ENCODE data around the gene GREM1. TPM values are rescaled to one million over a fixed set of nuclear protein-coding genes. Genes with fewer than 3 reads are reported as not detected.
A peak's percentile ranks its signal among the peaks of the same experiment; 100 is the strongest.

GREM1 gene
- total and polyA plus RNA-seq, 2 experiments from 2014 or later, result 0.27 to 1.0 TPM

DNA sequence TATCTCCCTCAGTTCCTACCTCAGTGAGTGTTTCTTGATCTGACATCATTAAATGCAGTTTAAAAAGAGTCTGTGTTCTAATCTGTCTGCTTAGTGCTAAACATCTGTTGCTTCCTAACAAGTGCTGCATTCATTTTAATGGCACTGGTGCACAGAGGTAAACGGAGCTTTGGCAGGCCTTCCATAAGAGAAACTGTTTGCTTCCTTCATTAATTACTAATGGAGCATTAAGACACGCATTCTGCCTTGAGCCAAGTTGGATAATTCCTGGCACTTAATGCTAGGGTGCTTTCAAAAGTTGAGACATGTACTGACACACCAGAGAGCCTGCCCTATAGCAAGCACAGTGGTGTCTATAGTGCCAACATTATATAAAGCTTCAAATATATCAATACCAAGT is 41.6 kb upstream of the GREM1 start (continued):
- TF ChIP-seq REST (IDR thresholded peaks at IDR 0.05; ENCODE audit: unreplicated experiment), result no peak
- TF ChIP-seq EZH2phosphoT487 (IDR thresholded peaks at IDR 0.05; ENCODE audit: unreplicated experiment), result no peak
- no peak for TF ChIP-seq JUNB (IDR thresholded peaks at IDR 0.05; ENCODE audit: unreplicated experiment)
- TF ChIP-seq NANOG (IDR thresholded peaks at IDR 0.05; ENCODE audit: borderline replicate concordance), result no peak
- TF ChIP-seq STAT1 (IDR thresholded peaks at IDR 0.05; ENCODE audit: unreplicated experiment), result no peak
- TF ChIP-seq, protein P1, sequence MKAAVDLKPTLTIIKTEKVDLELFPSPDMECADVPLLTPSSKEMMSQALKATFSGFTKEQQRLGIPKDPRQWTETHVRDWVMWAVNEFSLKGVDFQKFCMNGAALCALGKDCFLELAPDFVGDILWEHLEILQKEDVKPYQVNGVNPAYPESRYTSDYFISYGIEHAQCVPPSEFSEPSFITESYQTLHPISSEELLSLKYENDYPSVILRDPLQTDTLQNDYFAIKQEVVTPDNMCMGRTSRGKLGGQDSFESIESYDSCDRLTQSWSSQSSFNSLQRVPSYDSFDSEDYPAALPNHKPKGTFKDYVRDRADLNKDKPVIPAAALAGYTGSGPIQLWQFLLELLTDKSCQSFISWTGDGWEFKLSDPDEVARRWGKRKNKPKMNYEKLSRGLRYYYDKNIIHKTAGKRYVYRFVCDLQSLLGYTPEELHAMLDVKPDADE (IDR thresholded peaks at IDR 0.05), result no peak
- TF ChIP-seq ZNF114 (CRISPR knock-in tag; IDR thresholded peaks at IDR 0.05), result no peak

GRCh38 chr15:32677238-32677750 is 40.5 kb upstream of the GREM1 start:
- no peak for DNase-seq (ENCODE audit: low spot score)
- Histone ChIP-seq H3K9me2 (ENCODE audit: insufficient read depth) (no peaks in the 10 kb centered on the region), H3K36me3 (ENCODE audit: insufficient read depth) (no peaks in the 10 kb centered on the region), H3K4me1 (ENCODE audit: insufficient read depth) (peaks cover 12% of the 10 kb centered on the region), H3K79me2 (replicated peaks; ENCODE audit: insufficient read depth) (no peaks in the 10 kb centered on the region), H2AFZ (no peak overlapping the region), H3K27me3 (ENCODE audit: insufficient read depth) (no peaks in the 10 kb centered on the region), H4K20me1 (replicated peaks; ENCODE audit: insufficient read depth) (no peaks in the 10 kb centered on the region), H3F3A (replicated peaks; ENCODE audit: low read depth) (no peaks in the 10 kb centered on the region), H3K4me2 (no peak overlapping the region), H3K4me3 (no peak overlapping the region), H3K27ac (ENCODE audit: low read depth) (no peak overlapping the region)
- Mint-ChIP-seq H3K27me3 (ENCODE audit: insufficient read depth, low read depth, poor library complexity) (peaks cover 8% of the 10 kb centered on the region), H3K27ac (peak overlapping the region; percentile 37), H3K4me1 (peaks cover 14% of the 10 kb centered on the region), H3K36me3 (ENCODE audit: low read depth) (peaks cover 3% of the 10 kb centered on the region; the same call in 2 of the 3 replicates), H3K4me3 (no peak overlapping the region), H3K9me3 (no peaks in the 10 kb centered on the region)
- TF ChIP-seq CREB1 (CRISPR knock-in tag; IDR thresholded peaks at IDR 0.05; ENCODE audit: low read depth) (no peak), ZNF462 (CRISPR knock-in tag; IDR thresholded peaks at IDR 0.05) (no peak), EZH2phosphoT487 (IDR thresholded peaks at IDR 0.05; ENCODE audit: unreplicated experiment) (no peak), STAT1 (IDR thresholded peaks at IDR 0.05; ENCODE audit: unreplicated experiment) (no peak)
- ATAC-seq, result no peak

Data from GM23338 (cell line).